HepG2 (cell line): ENCODE data around the gene ADAMTS14.

Experiments used
- CBX5 ChIP-seq: sonication (generic); formaldehyde crosslinking; IDR thresholded peaks from 2 replicates; pipeline ENCODE4 v1.4.0; 2020; ENCODE audit warnings: missing genetic modification reagents, borderline replicate concordance
- CTCF ChIP-seq: sonication (generic); formaldehyde crosslinking; IDR thresholded peaks from 2 replicates; pipeline ENCODE4 v1.5.0; 2020; ENCODE audit warnings: mild to moderate bottlenecking, missing genetic modification reagents, moderate library complexity
- GABPA ChIP-seq, 2 experiments: IDR thresholded peaks; 2 replicates each; pipeline ENCODE4 v1.6.1; 2011 to 2016; ENCODE audit warnings: low read depth in 2 of 2, low read length in 1 of 2, missing biosample characterization in 1 of 2, missing genetic modification characterization in 1 of 2
- GATAD2A ChIP-seq: IDR thresholded peaks from 2 replicates; pipeline ENCODE4 v1.6.1; 2016
- MYNN ChIP-seq: sonication (generic); formaldehyde crosslinking; IDR thresholded peaks from 2 replicates; pipeline ENCODE4 v1.4.0; 2020; ENCODE audit warnings: mild to moderate bottlenecking, low read depth, missing genetic modification reagents
- NFIC ChIP-seq: IDR thresholded peaks from 2 replicates; pipeline ENCODE4 v1.6.1; 2012; ENCODE audit warnings: mild to moderate bottlenecking, low read length, inconsistent platforms
- PBX2 ChIP-seq: IDR thresholded peaks from 2 replicates; pipeline ENCODE4 v1.6.1; 2016; ENCODE audit warnings: control low read depth
- RFX5 ChIP-seq: IDR thresholded peaks from 2 replicates; pipeline ENCODE4 v1.6.1; 2011; ENCODE audit warnings: low read depth, low read length, improper control_type of control experiment
- ZNF12 ChIP-seq: sonication (generic); formaldehyde crosslinking; IDR thresholded peaks from 2 replicates; pipeline ENCODE4 v1.5.0; 2020; ENCODE audit warnings: missing genetic modification reagents
- ZNF777 ChIP-seq: sonication (generic); formaldehyde crosslinking; IDR thresholded peaks from 2 replicates; pipeline ENCODE4 v1.4.0; 2020; ENCODE audit warnings: missing genetic modification reagents
- TF ChIP-seq, protein P1 (sequence below): sonication (generic); formaldehyde crosslinking; IDR thresholded peaks from 2 replicates; pipeline ENCODE4 v1.8.1; 2022; ENCODE audit warnings: low read depth, mild to moderate bottlenecking, missing genetic modification reagents

- TF ChIP-seq ZNF777 (CRISPR knock-in tag) (no peak), RFX5 (no peak), PBX2 (CRISPR knock-in tag) (no peak), ZNF12 (no peak), GATAD2A (CRISPR knock-in tag) (no peak), CBX5 (CRISPR knock-in tag) (no peak), MYNN (CRISPR knock-in tag) (no peak), GABPA (IDR thresholded peaks at IDR 0.05; ENCODE audit: low read depth, low read length) (no peak), GABPA (CRISPR knock-in tag; IDR thresholded peaks at IDR 0.05; ENCODE audit: low read depth) (no peak), CTCF (CRISPR knock-in tag) (no peak), NFIC (no peak)
- TF ChIP-seq, protein P1, sequence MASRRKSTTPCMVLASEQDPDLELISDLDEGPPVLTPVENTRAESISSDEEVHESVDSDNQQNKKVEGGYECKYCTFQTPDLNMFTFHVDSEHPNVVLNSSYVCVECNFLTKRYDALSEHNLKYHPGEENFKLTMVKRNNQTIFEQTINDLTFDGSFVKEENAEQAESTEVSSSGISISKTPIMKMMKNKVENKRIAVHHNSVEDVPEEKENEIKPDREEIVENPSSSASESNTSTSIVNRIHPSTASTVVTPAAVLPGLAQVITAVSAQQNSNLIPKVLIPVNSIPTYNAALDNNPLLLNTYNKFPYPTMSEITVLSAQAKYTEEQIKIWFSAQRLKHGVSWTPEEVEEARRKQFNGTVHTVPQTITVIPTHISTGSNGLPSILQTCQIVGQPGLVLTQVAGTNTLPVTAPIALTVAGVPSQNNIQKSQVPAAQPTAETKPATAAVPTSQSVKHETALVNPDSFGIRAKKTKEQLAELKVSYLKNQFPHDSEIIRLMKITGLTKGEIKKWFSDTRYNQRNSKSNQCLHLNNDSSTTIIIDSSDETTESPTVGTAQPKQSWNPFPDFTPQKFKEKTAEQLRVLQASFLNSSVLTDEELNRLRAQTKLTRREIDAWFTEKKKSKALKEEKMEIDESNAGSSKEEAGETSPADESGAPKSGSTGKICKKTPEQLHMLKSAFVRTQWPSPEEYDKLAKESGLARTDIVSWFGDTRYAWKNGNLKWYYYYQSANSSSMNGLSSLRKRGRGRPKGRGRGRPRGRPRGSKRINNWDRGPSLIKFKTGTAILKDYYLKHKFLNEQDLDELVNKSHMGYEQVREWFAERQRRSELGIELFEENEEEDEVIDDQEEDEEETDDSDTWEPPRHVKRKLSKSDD, result no peak
Observed at GRCh38 chr10:70780370-70780760, 108.1 kb downstream of the ADAMTS14 start.
